Measurements from ENCODE around the gene CFAP69. TPM values are rescaled to one million over a fixed set of nuclear protein-coding genes. Genes with fewer than 3 reads are reported as not detected.
A peak's percentile ranks its signal among the peaks of the same experiment; 100 is the strongest.

The CFAP69 gene, protein sequence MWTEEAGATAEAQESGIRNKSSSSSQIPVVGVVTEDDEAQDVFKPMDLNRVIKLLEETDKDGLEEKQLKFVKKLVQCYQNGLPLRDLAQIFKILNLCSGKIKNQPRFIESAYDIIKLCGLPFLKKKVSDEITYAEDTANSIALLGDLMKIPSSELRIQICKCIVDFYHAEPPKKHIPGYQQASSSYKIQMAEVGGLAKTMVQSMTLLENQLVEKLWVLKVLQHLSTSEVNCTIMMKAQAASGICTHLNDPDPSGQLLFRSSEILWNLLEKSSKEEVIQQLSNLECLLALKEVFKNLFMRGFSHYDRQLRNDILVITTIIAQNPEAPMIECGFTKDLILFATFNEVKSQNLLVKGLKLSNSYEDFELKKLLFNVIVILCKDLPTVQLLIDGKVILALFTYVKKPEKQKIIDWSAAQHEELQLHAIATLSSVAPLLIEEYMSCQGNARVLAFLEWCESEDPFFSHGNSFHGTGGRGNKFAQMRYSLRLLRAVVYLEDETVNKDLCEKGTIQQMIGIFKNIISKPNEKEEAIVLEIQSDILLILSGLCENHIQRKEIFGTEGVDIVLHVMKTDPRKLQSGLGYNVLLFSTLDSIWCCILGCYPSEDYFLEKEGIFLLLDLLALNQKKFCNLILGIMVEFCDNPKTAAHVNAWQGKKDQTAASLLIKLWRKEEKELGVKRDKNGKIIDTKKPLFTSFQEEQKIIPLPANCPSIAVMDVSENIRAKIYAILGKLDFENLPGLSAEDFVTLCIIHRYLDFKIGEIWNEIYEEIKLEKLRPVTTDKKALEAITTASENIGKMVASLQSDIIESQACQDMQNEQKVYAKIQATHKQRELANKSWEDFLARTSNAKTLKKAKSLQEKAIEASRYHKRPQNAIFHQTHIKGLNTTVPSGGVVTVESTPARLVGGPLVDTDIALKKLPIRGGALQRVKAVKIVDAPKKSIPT
- total RNA-seq, result 1 to 10 TPM; 3.5 to 5.9 TPM
- long read RNA-seq, partial matches to known transcripts, result 0 of 1 reads
- long read RNA-seq, other reads (novel, unspliced or antisense), result 1 of 1 reads

DNA sequence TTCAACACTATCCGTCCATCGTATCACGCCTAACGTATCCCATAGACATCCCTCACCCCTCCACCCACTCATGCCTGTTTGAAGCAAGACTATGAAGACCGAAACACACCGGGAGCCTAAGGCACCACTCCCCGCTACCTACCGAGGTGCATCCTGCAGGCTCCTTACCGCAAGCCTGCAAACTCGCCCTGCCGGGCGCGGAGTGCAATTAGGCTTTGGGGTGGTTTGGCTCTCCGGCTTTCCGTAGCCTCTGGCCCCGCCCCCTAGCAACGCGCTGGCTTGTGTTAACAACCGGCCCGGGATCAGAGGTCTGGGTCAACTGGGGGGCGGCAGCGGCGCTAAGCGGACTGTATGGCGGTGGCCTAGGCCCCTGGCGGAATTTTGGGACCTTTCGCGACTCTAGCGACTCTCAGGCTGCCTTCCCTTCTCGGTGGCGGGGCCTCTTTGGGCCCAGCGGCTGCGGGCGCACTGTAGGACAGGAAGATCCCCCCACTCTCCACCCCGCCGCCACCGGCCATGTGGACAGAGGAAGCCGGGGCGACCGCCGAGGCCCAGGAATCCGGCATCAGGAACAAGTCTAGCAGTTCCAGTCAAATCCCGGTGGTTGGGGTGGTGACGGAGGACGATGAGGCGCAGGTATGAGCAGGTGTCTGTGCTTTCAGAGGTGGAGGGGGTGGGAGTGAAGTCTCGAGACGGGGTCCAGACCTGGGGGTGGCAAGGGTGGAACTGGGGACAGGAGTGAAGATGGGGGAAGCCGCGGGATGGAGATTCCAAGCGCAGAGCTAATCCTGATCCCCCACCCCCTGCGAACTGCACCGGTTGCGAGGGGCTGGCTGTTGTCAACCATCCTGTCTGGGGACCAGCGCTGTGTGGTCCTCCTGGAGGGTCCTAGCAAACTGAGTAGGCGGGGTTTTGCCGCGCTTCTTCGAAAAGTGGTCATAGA lies at the start of gene CFAP69:
CFAP69 (plus strand) TSS at position 266 of the 943 bp plus-strand sequence; CDS start at position 517, 251 bp downstream.
- intact Hi-C loops (cut with DNase I, micrococcal nuclease), result no loop called here
- ATAC-seq, result peak; percentile 86
- DNase-seq, result peak; percentile 91 to 97

DNA sequence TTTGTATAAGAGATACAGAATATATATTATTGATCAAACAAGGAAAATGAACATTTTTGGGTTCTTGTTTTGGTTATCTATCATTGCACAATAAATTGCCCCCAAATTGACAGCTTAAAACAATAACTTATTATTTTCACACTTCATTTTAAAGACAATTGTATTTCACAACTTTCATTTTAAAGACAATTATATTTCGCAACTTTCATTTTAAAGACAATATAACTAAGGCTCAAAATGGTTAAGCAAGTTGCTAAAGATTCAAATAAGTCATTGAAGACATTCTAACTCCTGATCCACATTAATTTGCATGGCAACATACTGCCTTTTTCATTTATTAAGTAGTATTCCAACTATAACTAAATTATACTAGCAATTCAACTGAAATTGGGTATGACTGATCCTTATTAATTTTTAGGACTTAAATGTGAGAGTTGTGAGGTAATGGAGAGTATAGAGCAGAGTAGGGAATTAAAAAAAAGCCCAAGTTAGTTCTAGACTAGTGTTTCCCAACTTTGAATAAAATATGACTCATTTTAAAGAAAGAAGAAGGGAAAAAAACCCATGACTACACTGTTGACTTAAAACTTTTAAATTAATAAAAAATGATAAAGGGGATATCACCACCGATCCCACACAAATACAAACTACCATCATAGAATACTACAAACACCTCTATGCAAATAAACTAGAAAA lies 43.3 kb upstream of the CFAP69 start:
- intact Hi-C loops (cut with DNase I, micrococcal nuclease), result no loop called here
- DNase-seq (no peak), ATAC-seq (no peak)

DNA sequence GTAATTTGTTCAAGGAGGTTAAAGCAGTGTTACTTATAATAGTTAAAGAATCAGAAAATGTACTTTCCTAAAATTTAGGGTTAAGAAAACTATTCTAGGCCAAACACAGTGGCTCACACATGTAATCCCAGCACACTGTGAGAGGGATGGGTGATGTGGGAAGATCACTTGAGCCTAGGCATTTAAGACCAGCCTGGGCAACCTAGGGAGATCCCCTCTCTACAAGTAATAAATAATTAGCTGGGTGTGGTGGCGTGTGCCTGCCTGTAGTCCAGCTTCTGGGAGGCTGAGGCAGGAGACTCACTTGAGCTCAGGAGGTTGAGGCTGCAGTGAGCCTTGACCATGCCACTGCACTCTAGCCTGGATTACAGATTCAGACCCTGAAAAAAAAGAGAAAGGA lies 37.0 kb upstream of the CFAP69 start:
- DNase-seq, result no peak
- intact Hi-C loops (cut with DNase I, micrococcal nuclease), result no loop called here
- ATAC-seq, result no peak

GRCh38 chr7:90209776-90210175 lies 35.2 kb upstream of the CFAP69 start:
- DNase-seq (no peak), ATAC-seq (no peak)
- intact Hi-C loops (cut with DNase I, micrococcal nuclease), result loop anchor here in 1 of 2 donors (5.0 kb wide), 1 partner anchor 218 kb away; no protein-coding TSS in a partner anchor

DNA sequence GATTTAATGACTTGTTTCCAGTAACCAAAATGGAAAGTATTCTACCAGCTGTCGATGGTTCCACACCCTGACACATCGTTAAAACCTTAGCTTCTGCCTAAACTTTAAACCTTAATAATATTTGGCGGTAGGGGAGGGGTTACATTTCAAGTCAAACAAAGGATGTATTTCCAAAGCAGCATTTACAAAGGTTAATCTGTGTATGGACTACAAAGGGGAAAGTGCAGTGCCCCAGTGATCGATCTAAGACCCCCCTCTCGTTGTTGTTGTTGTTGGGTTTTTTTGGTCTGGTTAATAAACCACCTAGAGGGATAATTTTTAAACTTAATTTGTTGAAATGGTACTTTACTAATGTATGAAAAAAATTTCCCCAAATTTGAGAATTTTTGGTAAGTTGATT lies 34.5 kb upstream of the CFAP69 start:
- intact Hi-C loops (cut with DNase I, micrococcal nuclease), result loop anchor here in 1 of 2 donors (5.0 kb wide), 1 partner anchor 217 kb away; no protein-coding TSS in a partner anchor
- no peak for ATAC-seq
- no peak for DNase-seq

DNA sequence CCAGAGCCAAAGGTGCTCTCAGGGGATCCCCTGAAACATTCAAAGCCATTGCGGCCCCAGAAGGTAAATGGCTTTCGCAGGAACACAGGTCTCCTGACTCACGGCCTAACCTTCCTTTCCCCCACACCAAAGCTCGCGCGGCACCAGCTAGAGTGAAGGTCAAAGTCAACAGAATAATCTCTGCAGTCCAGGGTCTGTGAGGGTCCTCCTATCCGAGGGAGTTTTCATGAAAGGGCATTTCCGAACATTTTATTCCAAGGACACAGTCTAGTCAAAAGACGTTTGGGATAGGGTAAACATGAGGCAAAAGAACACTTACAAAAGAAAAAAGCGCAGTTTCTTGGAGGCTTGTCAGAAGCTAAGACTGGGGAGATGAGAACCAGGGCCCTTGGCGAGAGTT lies 34.0 kb upstream of the CFAP69 start:
- intact Hi-C loops (cut with DNase I, micrococcal nuclease), result loop anchor here in 1 of 2 donors (5.0 kb wide), 1 partner anchor 216 kb away; no protein-coding TSS in a partner anchor
- ATAC-seq, result peak; percentile 4
- DNase-seq, result peak in 1 of 2 donors; percentile 21

- ATAC-seq (peak; percentile 97), DNase-seq (peak; percentile 89 to 94)
- intact Hi-C loops (cut with DNase I, micrococcal nuclease), result loop anchor here in 1 of 2 donors (5.0 kb wide), 1 partner anchor 216 kb away; no protein-coding TSS in a partner anchor
Measured at GRCh38 chr7:90211391-90212148, 33.4 kb upstream of the CFAP69 start, which contains the start of gene STEAP2. TSS of gene STEAP2 (plus strand) at chr7:90211740. CDS start at chr7:90225083, 13,343 bp downstream.

DNA sequence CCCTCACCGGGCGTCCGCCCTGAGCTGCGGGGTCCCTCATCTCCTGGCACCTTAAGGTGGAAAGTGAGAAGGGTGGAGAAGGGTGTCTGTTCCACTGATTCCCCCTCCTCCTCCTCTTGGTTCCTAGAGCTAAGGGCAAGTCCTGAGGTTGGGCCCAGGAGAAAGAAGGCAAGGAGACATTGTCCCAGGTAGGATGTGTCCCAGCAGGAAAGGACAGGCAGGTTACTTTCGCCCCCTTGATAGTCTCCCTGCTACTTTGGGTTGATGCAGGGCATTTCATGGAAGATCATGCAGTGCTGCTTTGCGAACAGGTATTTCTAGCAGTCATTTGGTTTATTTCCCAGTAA lies 32.9 kb upstream of the CFAP69 start:
- peak; percentile 45 for ATAC-seq
- intact Hi-C loops (cut with DNase I, micrococcal nuclease), result loop anchor here in 1 of 2 donors (5.0 kb wide), 1 partner anchor 215 kb away; no protein-coding TSS in a partner anchor
- no peak for DNase-seq

- ATAC-seq (no peak), DNase-seq (no peak)
- intact Hi-C loops (cut with DNase I, micrococcal nuclease), result loop anchor here in 1 of 2 donors (5.0 kb wide), 1 partner anchor 214 kb away; no protein-coding TSS in a partner anchor
Measured at GRCh38 chr7:90213521-90213920, 31.5 kb upstream of the CFAP69 start.

DNA sequence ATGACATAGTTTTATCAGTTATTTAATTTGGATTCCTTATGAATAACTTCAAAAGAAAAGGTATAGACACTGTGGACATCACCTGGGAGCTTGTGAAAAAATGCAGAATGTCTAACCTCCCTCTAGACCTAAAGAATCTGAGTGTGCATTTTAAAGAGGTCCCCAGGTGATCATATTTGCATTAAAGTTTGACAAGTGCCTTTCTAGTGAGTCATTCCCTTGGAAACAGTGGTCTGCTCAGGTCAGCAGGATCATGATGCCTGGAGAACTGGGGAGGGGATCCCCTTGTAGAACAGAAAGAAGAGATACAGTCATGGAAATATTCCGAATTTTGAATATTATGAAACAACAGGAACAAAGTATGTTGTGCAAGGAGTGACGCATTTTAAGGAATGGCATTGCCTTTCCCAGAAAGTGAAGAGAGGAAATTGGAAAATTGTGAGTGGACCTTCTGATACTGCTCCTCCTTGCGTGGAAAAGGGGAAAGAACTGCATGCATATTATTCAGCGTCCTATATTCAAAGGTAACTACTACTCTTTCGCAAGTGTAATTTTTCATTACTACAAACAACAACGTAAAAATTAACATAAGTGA lies 28.8 kb upstream of the CFAP69 start:
- intact Hi-C loops (cut with DNase I, micrococcal nuclease), result no loop called here
- DNase-seq, result no peak
- ATAC-seq, result no peak

GRCh38 chr7:90216771-90217170 lies 28.2 kb upstream of the CFAP69 start:
- no peak for ATAC-seq

DNA sequence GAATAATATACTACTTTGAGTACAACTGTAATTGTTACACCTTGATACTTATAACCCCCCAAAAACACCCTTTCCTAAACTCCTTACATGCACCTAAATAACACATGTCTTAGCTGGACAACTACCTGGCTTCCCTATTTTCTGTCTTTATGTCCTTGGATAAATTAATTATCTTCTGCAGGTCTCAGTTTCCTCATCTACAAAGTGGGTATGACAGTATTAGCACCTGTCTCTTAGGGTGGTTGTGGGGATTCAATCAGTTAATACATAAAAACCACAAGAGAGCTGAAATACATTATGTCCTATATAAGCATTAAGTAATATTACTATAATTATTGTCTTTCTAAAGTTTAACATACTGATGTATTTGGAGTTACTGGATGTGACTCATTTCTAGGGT lies 22.6 kb upstream of the CFAP69 start:
- intact Hi-C loops (cut with DNase I, micrococcal nuclease), result no loop called here
- DNase-seq (no peak), ATAC-seq (no peak)

More at GRCh38 chr7:90216771-90217170, 28.2 kb upstream of the CFAP69 start:
- intact Hi-C loops (cut with DNase I, micrococcal nuclease), result no loop called here
- DNase-seq, result no peak

DNA sequence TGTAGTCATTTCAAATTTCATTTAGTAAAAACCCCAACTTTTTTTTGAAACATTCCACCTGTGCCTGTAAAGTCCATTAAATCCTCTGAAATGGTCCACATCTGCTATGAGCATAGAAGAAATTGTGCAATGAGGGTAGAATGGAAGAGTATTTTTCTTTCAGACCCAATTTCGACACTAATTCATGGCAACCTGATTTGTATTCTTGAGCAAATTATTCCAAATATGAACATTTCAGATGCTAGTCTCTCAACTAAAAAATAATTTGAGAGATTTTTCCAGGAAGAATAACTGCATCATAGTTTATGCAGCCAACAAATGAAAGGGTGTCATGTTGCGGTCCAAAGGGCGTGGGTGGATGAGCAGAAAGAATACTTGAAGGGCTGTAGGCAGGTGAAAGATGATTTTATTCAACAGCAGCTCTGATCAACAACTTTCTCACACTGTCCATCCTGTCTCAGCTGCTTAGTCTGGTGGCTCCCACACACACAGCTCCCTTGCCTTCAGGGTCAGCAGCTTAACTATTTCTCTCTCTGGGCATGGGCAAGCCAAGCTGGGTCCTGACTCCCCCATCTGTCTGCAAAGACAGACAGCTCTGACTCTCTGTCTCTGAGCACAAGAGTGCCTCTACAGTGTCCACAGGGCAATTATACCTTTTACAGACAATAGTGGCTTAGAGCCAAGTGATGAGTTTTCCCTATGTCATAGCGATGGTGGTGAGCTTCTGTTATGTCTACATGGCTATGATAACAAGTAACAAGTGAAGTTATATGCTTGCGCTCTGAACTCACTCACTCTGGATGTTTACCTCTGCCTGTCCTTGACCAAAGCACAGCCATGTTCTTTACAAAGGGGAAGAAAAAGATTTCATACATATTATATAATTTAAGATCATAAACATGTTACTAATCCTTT lies 21.9 kb upstream of the CFAP69 start:
- intact Hi-C loops (cut with DNase I, micrococcal nuclease), result no loop called here
- ATAC-seq (peak; percentile 34), DNase-seq (no peak)

- DNase-seq (no peak), ATAC-seq (no peak)
- intact Hi-C loops (cut with DNase I, micrococcal nuclease), result no loop called here
Measured at GRCh38 chr7:90224195-90224594, 20.8 kb upstream of the CFAP69 start.

GRCh38 chr7:90225181-90225580 lies 19.8 kb upstream of the CFAP69 start:
- intact Hi-C loops (cut with DNase I, micrococcal nuclease), result no loop called here
- no peak for DNase-seq
- ATAC-seq, result no peak
